ENCODE data around the gene SEPHS2. TPM values are rescaled to one million over a fixed set of nuclear protein-coding genes. Genes with fewer than 3 reads are reported as not detected.
"Not testable (repeated sequence)": the region's sequence is repeated elsewhere in the genome, so short reads cannot be mapped to it uniquely, and the experiment has no call there.

Gene SEPHS2
- total RNA-seq, 4 donors from 2014 or later = 34.5 to 41.3 (median 39.9) TPM

- no peak overlapping the region for H3K4me3 ChIP-seq (replicated peaks in 1 of 3)
- no peaks in the 10 kb centered on the region for H3K4me1 ChIP-seq
- 89 to 92% methylated on average over 3 of the region's 3 CpGs for WGBS, 2 donors
- H3K36me3 ChIP-seq = no peaks in the 10 kb centered on the region
- TF ChIP-seq POLR2A (IDR thresholded peaks at IDR 0.05) (no peak), CTCF (IDR thresholded peaks at IDR 0.05) (no peak)
- H3K27ac ChIP-seq = no peak overlapping the region
- no peaks in the 10 kb centered on the region for H3K27me3 ChIP-seq
- DNase-seq = no peak
- no peaks in the 10 kb centered on the region for H3K9me3 ChIP-seq
- intact Hi-C loops (cut with DNase I) = no loop called here
Measured at GRCh38 chr16:30482366-30482765, 36.7 kb upstream of the SEPHS2 start.

GRCh38 chr16:30481381-30481780 lies 35.7 kb upstream of the SEPHS2 start:
- intact Hi-C loops (cut with DNase I) = no loop called here
- WGBS, 2 donors = 82 to 89% methylated on average over 5 of the region's 5 CpGs
- Histone ChIP-seq H3K27me3 (no peaks in the 10 kb centered on the region), H3K27ac (no peak overlapping the region), H3K4me1 (no peaks in the 10 kb centered on the region), H3K9me3 (no peaks in the 10 kb centered on the region), H3K4me3 (replicated peaks in 1 of 3) (no peak overlapping the region), H3K36me3 (no peaks in the 10 kb centered on the region)
- no peak for DNase-seq
- TF ChIP-seq POLR2A (IDR thresholded peaks at IDR 0.05) (no peak), CTCF (IDR thresholded peaks at IDR 0.05) (no peak)

GRCh38 chr16:30478766-30479478 lies 33.2 kb upstream of the SEPHS2 start:
- intact Hi-C loops (cut with DNase I) = no loop called here
- no peak overlapping the region for H3K4me3 ChIP-seq (replicated peaks in 1 of 3)
- no peak for DNase-seq
- H3K27ac ChIP-seq = no peak overlapping the region
- no peaks in the 10 kb centered on the region for H3K36me3 ChIP-seq
- H3K27me3 ChIP-seq = no peaks in the 10 kb centered on the region
- 87 to 88% methylated on average over 12 of the region's 12 CpGs for WGBS, 2 donors
- no peaks in the 10 kb centered on the region for H3K9me3 ChIP-seq
- no peaks in the 10 kb centered on the region for H3K4me1 ChIP-seq
- TF ChIP-seq POLR2A (IDR thresholded peaks at IDR 0.05) (no peak), CTCF (IDR thresholded peaks at IDR 0.05) (no peak)

GRCh38 chr16:30477773-30478172 lies 32.1 kb upstream of the SEPHS2 start:
- intact Hi-C loops (cut with DNase I); H3K9me3 ChIP-seq; H3K4me1 ChIP-seq; H3K27me3 ChIP-seq; H3K4me3 ChIP-seq (replicated peaks in 1 of 3); DNase-seq; H3K36me3 ChIP-seq; H3K27ac ChIP-seq: not testable (repeated sequence)
- WGBS, 2 donors = 83 to 86% methylated on average over 3 of the region's 3 CpGs

- Histone ChIP-seq H3K36me3 (no peaks in the 10 kb centered on the region), H3K4me1 (no peaks in the 10 kb centered on the region), H3K4me3 (replicated peaks in 1 of 3) (no peak overlapping the region), H3K27ac (no peak overlapping the region), H3K9me3 (no peaks in the 10 kb centered on the region), H3K27me3 (no peaks in the 10 kb centered on the region)
- WGBS, 2 donors = 57 to 66% methylated on average over 3 of the region's 3 CpGs
- TF ChIP-seq POLR2A (IDR thresholded peaks at IDR 0.05) (no peak), CTCF (IDR thresholded peaks at IDR 0.05) (no peak)
- intact Hi-C loops (cut with DNase I) = no loop called here
- DNase-seq = no peak
Measured at GRCh38 chr16:30476991-30477390, 31.3 kb upstream of the SEPHS2 start.

Data from thyroid gland (tissue), 4 donors.